HL-60 (cell line): ENCODE measurements around the gene CLCF1.

ENCODE experiments used
- DNase-seq, 2 experiments: peaks; one replicate each; pipeline ENCODE4 v3.0.0-alpha.2; 2010 to 2020; ENCODE audit warnings: low read depth in 1 of 2, low spot score in 1 of 2
- H3K27ac ChIP-seq: fragments of 250-450 bp; sonication (Bioruptor Pico); replicated peaks from 2 replicates; pipeline ENCODE4 v1.5.1; 2020; ENCODE audit warnings: mild to moderate bottlenecking, moderate library complexity
- H3K27me3 ChIP-seq: fragments of 250-450 bp; sonication (Bioruptor Pico); 2 replicates; pipeline ENCODE4 v1.5.1; 2021; ENCODE audit warnings: mild to moderate bottlenecking, moderate library complexity; ENCODE audit not compliant: insufficient read depth, poor library complexity, severe bottlenecking
- H3K4me3 ChIP-seq: replicated peaks from 2 replicates; pipeline ENCODE4 v1.5.1; 2011; ENCODE audit warnings: mild to moderate bottlenecking, control low read depth, low read length; ENCODE audit not compliant: insufficient read depth
- GABPA ChIP-seq: IDR thresholded peaks from 2 replicates; pipeline ENCODE4 v1.6.1; 2012; ENCODE audit warnings: low read depth
- POLR2AphosphoS5 ChIP-seq: IDR thresholded peaks from 2 replicates; pipeline ENCODE4 v1.6.1; 2012; ENCODE audit warnings: low read depth
- SPI1 ChIP-seq: IDR thresholded peaks from 2 replicates; pipeline ENCODE4 v1.6.1; 2012; ENCODE audit warnings: low read depth, mild to moderate bottlenecking, borderline replicate concordance
- TF ChIP-seq, protein P1 (sequence below): IDR thresholded peaks from one replicate; pipeline ENCODE4 v1.5.1; 2011; ENCODE audit warnings: low read length, control low read depth, inconsistent platforms; ENCODE audit not compliant: insufficient read depth
- TF ChIP-seq, protein P2 (sequence below): IDR thresholded peaks from 2 replicates; pipeline ENCODE4 v1.6.1; 2012; ENCODE audit warnings: low read depth; ENCODE audit not compliant: insufficient replicate concordance

CLCF1 gene

DNA sequence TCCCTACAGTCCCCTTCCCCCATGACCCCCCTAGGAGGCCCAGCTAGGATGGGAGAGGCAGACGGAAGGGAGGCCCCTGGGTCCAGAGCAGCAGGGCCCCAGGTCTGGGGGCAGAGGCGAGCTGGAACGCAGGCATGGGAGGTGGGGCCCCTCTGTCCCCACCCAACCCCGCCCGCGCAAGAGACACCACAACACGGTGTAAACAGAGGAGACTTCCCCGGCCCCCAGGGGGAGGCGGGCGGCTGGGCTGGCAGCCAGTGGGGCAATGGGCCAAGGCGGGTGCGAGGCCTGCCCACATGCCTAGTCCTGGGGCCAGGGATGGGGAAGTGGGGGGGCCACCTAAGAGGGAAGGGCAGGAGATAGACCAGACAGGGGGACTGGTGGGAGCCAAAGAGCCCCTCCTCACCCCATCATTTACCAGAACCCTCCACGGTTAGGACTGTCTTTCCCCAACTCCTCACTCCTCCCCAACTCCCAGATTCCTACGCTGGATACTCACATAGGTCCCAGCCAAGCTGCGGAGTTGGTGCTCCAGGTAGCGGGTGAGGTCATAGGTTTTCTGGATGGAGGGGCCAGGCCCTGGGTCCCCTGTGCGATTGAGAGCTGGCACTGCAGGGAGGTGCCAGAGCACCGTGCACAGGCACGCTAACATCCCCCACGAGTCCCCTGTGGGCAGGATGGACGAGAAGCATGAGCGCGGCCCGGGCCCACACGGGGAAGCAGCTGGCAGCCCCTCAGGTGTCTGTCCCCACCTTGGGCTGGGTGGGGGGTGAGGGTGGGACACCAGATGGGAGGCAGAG lies 6.2 kb downstream of the CLCF1 start:
- H3K27me3 ChIP-seq = no peaks in the 10 kb centered on the region
- H3K27ac ChIP-seq = no peak overlapping the region
- H3K4me3 ChIP-seq = no peak overlapping the region
- TF ChIP-seq SPI1 (peak; percentile 17; the same call in 1 of the 2 replicates), GABPA (no peak)
- TF ChIP-seq, protein P1, sequence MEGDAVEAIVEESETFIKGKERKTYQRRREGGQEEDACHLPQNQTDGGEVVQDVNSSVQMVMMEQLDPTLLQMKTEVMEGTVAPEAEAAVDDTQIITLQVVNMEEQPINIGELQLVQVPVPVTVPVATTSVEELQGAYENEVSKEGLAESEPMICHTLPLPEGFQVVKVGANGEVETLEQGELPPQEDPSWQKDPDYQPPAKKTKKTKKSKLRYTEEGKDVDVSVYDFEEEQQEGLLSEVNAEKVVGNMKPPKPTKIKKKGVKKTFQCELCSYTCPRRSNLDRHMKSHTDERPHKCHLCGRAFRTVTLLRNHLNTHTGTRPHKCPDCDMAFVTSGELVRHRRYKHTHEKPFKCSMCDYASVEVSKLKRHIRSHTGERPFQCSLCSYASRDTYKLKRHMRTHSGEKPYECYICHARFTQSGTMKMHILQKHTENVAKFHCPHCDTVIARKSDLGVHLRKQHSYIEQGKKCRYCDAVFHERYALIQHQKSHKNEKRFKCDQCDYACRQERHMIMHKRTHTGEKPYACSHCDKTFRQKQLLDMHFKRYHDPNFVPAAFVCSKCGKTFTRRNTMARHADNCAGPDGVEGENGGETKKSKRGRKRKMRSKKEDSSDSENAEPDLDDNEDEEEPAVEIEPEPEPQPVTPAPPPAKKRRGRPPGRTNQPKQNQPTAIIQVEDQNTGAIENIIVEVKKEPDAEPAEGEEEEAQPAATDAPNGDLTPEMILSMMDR = no peak
- peak in 1 of 2 experiments; percentile 17 for DNase-seq

DNA sequence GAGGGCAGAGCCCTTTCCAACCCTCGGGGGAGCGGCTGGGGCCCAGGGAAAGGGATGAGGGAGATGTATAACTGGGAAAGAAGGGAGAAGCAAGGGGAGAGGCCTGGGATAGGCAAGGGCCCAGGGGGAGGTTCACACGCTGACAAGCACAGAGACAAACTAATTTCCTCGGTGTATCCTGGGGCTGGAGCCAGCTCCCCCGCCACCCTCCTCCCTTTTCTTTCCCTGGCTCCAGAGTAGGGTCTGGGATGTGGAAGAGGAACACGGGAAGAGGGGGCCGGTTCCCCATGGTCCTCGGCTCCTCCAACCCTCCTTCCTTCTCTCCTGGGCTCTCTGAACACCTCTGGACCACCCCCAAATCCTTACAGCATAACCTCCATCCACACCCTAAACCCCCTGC lies 6.9 kb downstream of the CLCF1 start:
- no peaks in the 10 kb centered on the region for H3K27me3 ChIP-seq
- no peak overlapping the region for H3K27ac ChIP-seq
- H3K4me3 ChIP-seq = no peak overlapping the region
- TF ChIP-seq POLR2AphosphoS5 = no peak
- TF ChIP-seq, protein P2, sequence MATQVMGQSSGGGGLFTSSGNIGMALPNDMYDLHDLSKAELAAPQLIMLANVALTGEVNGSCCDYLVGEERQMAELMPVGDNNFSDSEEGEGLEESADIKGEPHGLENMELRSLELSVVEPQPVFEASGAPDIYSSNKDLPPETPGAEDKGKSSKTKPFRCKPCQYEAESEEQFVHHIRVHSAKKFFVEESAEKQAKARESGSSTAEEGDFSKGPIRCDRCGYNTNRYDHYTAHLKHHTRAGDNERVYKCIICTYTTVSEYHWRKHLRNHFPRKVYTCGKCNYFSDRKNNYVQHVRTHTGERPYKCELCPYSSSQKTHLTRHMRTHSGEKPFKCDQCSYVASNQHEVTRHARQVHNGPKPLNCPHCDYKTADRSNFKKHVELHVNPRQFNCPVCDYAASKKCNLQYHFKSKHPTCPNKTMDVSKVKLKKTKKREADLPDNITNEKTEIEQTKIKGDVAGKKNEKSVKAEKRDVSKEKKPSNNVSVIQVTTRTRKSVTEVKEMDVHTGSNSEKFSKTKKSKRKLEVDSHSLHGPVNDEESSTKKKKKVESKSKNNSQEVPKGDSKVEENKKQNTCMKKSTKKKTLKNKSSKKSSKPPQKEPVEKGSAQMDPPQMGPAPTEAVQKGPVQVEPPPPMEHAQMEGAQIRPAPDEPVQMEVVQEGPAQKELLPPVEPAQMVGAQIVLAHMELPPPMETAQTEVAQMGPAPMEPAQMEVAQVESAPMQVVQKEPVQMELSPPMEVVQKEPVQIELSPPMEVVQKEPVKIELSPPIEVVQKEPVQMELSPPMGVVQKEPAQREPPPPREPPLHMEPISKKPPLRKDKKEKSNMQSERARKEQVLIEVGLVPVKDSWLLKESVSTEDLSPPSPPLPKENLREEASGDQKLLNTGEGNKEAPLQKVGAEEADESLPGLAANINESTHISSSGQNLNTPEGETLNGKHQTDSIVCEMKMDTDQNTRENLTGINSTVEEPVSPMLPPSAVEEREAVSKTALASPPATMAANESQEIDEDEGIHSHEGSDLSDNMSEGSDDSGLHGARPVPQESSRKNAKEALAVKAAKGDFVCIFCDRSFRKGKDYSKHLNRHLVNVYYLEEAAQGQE = no peak
- no peak for TF ChIP-seq SPI1
- TF ChIP-seq GABPA = no peak
- TF ChIP-seq, protein P1 = no peak
- DNase-seq = no peak

DNA sequence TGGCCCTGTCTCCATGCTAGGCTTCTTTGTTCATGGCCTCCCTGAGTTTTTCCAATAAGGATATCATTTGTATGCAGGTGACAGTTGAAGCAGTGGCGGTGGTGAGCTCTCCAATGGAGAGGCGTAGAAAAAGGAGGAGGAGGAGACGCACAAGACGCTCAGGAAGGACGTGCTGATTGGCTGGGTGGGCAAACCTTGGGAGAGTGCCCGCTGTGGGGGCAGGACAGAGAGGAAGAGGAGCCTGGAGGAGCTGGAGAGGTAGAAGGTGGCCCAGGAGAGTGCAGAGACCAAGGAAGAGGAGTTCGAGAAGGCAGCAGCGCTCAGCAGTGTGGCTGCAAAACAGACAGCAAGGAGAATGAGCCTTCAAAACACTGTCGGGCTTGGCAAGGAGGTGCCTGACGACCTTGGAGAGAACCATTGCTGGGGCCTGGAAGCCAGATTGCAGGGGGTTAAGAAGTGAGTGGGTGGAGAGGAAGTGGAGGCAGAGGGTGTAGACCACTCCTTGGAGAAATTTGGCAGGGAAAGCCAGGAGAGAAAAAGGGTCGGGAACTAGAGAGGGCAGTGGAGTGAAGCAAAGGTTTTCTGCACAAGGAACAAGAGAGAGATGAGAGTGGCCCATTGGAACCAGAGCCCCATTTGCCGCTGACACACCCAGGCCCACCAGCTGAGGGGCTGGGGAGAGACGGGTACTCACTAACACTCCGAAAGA lies 7.5 kb downstream of the CLCF1 start:
- Histone ChIP-seq H3K27me3 (no peaks in the 10 kb centered on the region), H3K4me3 (no peak overlapping the region), H3K27ac (no peak overlapping the region)
- no peak for DNase-seq
- TF ChIP-seq, protein P2 = no peak
- no peak for TF ChIP-seq GABPA
- TF ChIP-seq SPI1 = no peak
- TF ChIP-seq, protein P1 = no peak
- TF ChIP-seq POLR2AphosphoS5 = no peak
